Activated T-cell treated with anti-CD3 and anti-CD28 coated beads, Interleukin-2, amount 50 U/mL, for 4 hours (primary cell): Measurements from ENCODE around the gene RYR3. TPM values are rescaled to one million over a fixed set of nuclear protein-coding genes. Genes with fewer than 3 reads are reported as not detected.

Source experiments
- ATAC-seq, 2 donors: fragments of 200-7000 bp; cut with Tn5 transposase; one replicate each; pipeline ENCODE4 v1.10.0; 2021
- DNase-seq: peaks from one replicate; pipeline ENCODE4 v3.0.0-alpha.2; 2020
- H3K27me3 Mint-ChIP-seq: one replicate; pipeline ENCODE4 v1.8.0; 2021; ENCODE audit warnings: low read depth, mixed read lengths
- H3K36me3 Mint-ChIP-seq: one replicate; pipeline ENCODE4 v1.8.0; 2022; ENCODE audit warnings: mixed read lengths; ENCODE audit not compliant: insufficient read depth
- H3K4me1 Mint-ChIP-seq: one replicate; pipeline ENCODE4 v1.8.0; 2021; ENCODE audit warnings: low read depth, mixed read lengths
- H3K4me3 Mint-ChIP-seq: one replicate; pipeline ENCODE4 v1.8.0; 2021; ENCODE audit warnings: mild to moderate bottlenecking, moderate library complexity, mixed read lengths
- H3K9me3 Mint-ChIP-seq: one replicate; pipeline ENCODE4 v1.8.0; 2021; ENCODE audit warnings: mixed read lengths
- total RNA-seq, 3 donors: library from RNA; stranded (reverse); gene quantifications; one replicate each; pipeline ENCODE4 v1.2.1, GENCODE V29; 2021

Gene RYR3
- total RNA-seq, 3 donors from 2014 or later, result not detected

GRCh38 chr15:33460166-33460805 is 149.5 kb downstream of the RYR3 start:
- no peaks in the 10 kb centered on the region for H3K36me3 Mint-ChIP-seq
- ATAC-seq (no peak), DNase-seq (no peak)
- no peaks in the 10 kb centered on the region for H3K9me3 Mint-ChIP-seq
- H3K4me1 Mint-ChIP-seq, result no peaks in the 10 kb centered on the region
- no peak overlapping the region for H3K4me3 Mint-ChIP-seq
- no peaks in the 10 kb centered on the region for H3K27me3 Mint-ChIP-seq

GRCh38 chr15:33461671-33462070 is 150.9 kb downstream of the RYR3 start:
- Mint-ChIP-seq H3K36me3 (no peaks in the 10 kb centered on the region), H3K27me3 (no peaks in the 10 kb centered on the region), H3K4me3 (no peak overlapping the region), H3K4me1 (no peaks in the 10 kb centered on the region), H3K9me3 (no peaks in the 10 kb centered on the region)
- DNase-seq, result no peak
- no peak for ATAC-seq

- ATAC-seq, result no peak
- Mint-ChIP-seq H3K9me3 (no peaks in the 10 kb centered on the region), H3K4me3 (no peak overlapping the region), H3K4me1 (no peaks in the 10 kb centered on the region), H3K27me3 (no peaks in the 10 kb centered on the region), H3K36me3 (no peaks in the 10 kb centered on the region)
- no peak for DNase-seq
Observed at GRCh38 chr15:33467146-33467815, 156.5 kb downstream of the RYR3 start.

- ATAC-seq (no peak), DNase-seq (no peak)
- no peaks in the 10 kb centered on the region for H3K4me1 Mint-ChIP-seq
- no peak overlapping the region for H3K4me3 Mint-ChIP-seq
- H3K27me3 Mint-ChIP-seq, result no peaks in the 10 kb centered on the region
- H3K36me3 Mint-ChIP-seq, result no peaks in the 10 kb centered on the region
- no peaks in the 10 kb centered on the region for H3K9me3 Mint-ChIP-seq
Observed at GRCh38 chr15:33467816-33468163, 157.0 kb downstream of the RYR3 start.

- no peak for ATAC-seq
- H3K4me1 Mint-ChIP-seq, result no peaks in the 10 kb centered on the region
- H3K27me3 Mint-ChIP-seq, result peaks cover 3% of the 10 kb centered on the region
Observed at GRCh38 chr15:33468740-33469139, 158.0 kb downstream of the RYR3 start.

GRCh38 chr15:33473005-33473404 is 162.2 kb downstream of the RYR3 start:
- Mint-ChIP-seq H3K9me3 (no peaks in the 10 kb centered on the region), H3K4me1 (no peaks in the 10 kb centered on the region), H3K4me3 (no peak overlapping the region), H3K27me3 (peaks cover 7% of the 10 kb centered on the region), H3K36me3 (no peaks in the 10 kb centered on the region)
- ATAC-seq (no peak), DNase-seq (no peak)

More at GRCh38 chr15:33468740-33469139, 158.0 kb downstream of the RYR3 start:
- H3K36me3 Mint-ChIP-seq, result no peaks in the 10 kb centered on the region
- DNase-seq, result no peak
- no peaks in the 10 kb centered on the region for H3K9me3 Mint-ChIP-seq
- no peak overlapping the region for H3K4me3 Mint-ChIP-seq

- Mint-ChIP-seq H3K4me3 (no peak overlapping the region), H3K27me3 (peaks cover 7% of the 10 kb centered on the region), H3K9me3 (no peaks in the 10 kb centered on the region), H3K4me1 (no peaks in the 10 kb centered on the region), H3K36me3 (no peaks in the 10 kb centered on the region)
- ATAC-seq, result no peak
- DNase-seq, result no peak
Observed at GRCh38 chr15:33473714-33474113, 162.9 kb downstream of the RYR3 start.

GRCh38 chr15:33476076-33476475 is 165.3 kb downstream of the RYR3 start:
- no peak overlapping the region for H3K4me3 Mint-ChIP-seq
- no peaks in the 10 kb centered on the region for H3K4me1 Mint-ChIP-seq
- peaks cover 3% of the 10 kb centered on the region for H3K9me3 Mint-ChIP-seq
- DNase-seq (no peak), ATAC-seq (no peak)
- peaks cover 7% of the 10 kb centered on the region for H3K27me3 Mint-ChIP-seq
- no peaks in the 10 kb centered on the region for H3K36me3 Mint-ChIP-seq

- no peaks in the 10 kb centered on the region for H3K36me3 Mint-ChIP-seq
- peaks cover 7% of the 10 kb centered on the region for H3K27me3 Mint-ChIP-seq
- no peak overlapping the region for H3K4me3 Mint-ChIP-seq
- no peaks in the 10 kb centered on the region for H3K4me1 Mint-ChIP-seq
- H3K9me3 Mint-ChIP-seq, result peaks cover 3% of the 10 kb centered on the region
- ATAC-seq (no peak), DNase-seq (no peak)
Observed at GRCh38 chr15:33476908-33477307, 166.1 kb downstream of the RYR3 start.

GRCh38 chr15:33489335-33489734 is 178.6 kb downstream of the RYR3 start:
- Mint-ChIP-seq H3K9me3 (no peaks in the 10 kb centered on the region), H3K4me1 (no peaks in the 10 kb centered on the region), H3K27me3 (peaks cover 7% of the 10 kb centered on the region), H3K36me3 (no peaks in the 10 kb centered on the region), H3K4me3 (no peak overlapping the region)
- DNase-seq, result no peak
- ATAC-seq, result no peak

- no peaks in the 10 kb centered on the region for H3K36me3 Mint-ChIP-seq
Observed at GRCh38 chr15:33490703-33491102, 179.9 kb downstream of the RYR3 start.

GRCh38 chr15:33492434-33493052 is 181.8 kb downstream of the RYR3 start:
- ATAC-seq, result no peak

More at GRCh38 chr15:33490703-33491102, 179.9 kb downstream of the RYR3 start:
- Mint-ChIP-seq H3K4me3 (no peak overlapping the region), H3K27me3 (peaks cover 7% of the 10 kb centered on the region), H3K4me1 (no peaks in the 10 kb centered on the region), H3K9me3 (no peaks in the 10 kb centered on the region)
- no peak for ATAC-seq
- no peak for DNase-seq

GRCh38 chr15:33494306-33494705 is 183.5 kb downstream of the RYR3 start:
- Mint-ChIP-seq H3K27me3 (peaks cover 7% of the 10 kb centered on the region), H3K4me3 (no peak overlapping the region), H3K36me3 (no peaks in the 10 kb centered on the region), H3K4me1 (no peaks in the 10 kb centered on the region), H3K9me3 (no peaks in the 10 kb centered on the region)
- no peak for ATAC-seq
- DNase-seq, result no peak

More at GRCh38 chr15:33492434-33493052, 181.8 kb downstream of the RYR3 start:
- no peaks in the 10 kb centered on the region for H3K9me3 Mint-ChIP-seq
- H3K4me1 Mint-ChIP-seq, result no peaks in the 10 kb centered on the region
- H3K27me3 Mint-ChIP-seq, result peaks cover 7% of the 10 kb centered on the region
- H3K4me3 Mint-ChIP-seq, result no peak overlapping the region
- no peaks in the 10 kb centered on the region for H3K36me3 Mint-ChIP-seq
- no peak for DNase-seq

- no peak for ATAC-seq
- H3K27me3 Mint-ChIP-seq, result peaks cover 10% of the 10 kb centered on the region
Observed at GRCh38 chr15:33500432-33501195, 189.8 kb downstream of the RYR3 start.

More at GRCh38 chr15:33500432-33501195, 189.8 kb downstream of the RYR3 start:
- DNase-seq, result no peak
- Mint-ChIP-seq H3K9me3 (no peaks in the 10 kb centered on the region), H3K4me3 (no peak overlapping the region), H3K36me3 (no peaks in the 10 kb centered on the region), H3K4me1 (no peaks in the 10 kb centered on the region)
